GM12801 (cell line): ENCODE results near the gene ADGRV1.

Experiments used
- TF ChIP-seq, protein P1 (sequence below): IDR thresholded peaks from one replicate; pipeline ENCODE4 v1.5.1; 2011; ENCODE audit warnings: control low read depth; ENCODE audit not compliant: insufficient read length; ENCODE audit errors: extremely low read depth

The ADGRV1 gene

DNA sequence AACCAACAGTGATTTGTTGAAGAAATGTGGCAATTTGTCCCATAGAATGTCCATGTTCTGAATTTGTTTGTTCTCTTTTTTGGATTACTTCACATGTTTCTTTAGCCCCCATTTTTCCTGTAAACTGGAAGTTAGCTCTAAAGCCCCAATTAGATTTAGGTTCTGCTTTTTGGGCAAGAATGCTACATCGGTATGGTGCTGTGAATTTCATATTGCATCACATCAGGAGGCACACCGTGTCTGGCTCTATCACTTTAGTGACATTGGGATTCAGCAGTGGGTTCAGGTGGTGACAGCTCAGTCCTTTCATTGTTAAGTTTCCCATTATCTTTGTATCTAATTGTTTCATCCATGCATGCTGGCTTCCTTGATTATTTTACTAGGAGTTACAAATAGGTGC lies 27.9 kb downstream of the ADGRV1 start:
- TF ChIP-seq, protein P1, sequence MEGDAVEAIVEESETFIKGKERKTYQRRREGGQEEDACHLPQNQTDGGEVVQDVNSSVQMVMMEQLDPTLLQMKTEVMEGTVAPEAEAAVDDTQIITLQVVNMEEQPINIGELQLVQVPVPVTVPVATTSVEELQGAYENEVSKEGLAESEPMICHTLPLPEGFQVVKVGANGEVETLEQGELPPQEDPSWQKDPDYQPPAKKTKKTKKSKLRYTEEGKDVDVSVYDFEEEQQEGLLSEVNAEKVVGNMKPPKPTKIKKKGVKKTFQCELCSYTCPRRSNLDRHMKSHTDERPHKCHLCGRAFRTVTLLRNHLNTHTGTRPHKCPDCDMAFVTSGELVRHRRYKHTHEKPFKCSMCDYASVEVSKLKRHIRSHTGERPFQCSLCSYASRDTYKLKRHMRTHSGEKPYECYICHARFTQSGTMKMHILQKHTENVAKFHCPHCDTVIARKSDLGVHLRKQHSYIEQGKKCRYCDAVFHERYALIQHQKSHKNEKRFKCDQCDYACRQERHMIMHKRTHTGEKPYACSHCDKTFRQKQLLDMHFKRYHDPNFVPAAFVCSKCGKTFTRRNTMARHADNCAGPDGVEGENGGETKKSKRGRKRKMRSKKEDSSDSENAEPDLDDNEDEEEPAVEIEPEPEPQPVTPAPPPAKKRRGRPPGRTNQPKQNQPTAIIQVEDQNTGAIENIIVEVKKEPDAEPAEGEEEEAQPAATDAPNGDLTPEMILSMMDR = no peak

DNA sequence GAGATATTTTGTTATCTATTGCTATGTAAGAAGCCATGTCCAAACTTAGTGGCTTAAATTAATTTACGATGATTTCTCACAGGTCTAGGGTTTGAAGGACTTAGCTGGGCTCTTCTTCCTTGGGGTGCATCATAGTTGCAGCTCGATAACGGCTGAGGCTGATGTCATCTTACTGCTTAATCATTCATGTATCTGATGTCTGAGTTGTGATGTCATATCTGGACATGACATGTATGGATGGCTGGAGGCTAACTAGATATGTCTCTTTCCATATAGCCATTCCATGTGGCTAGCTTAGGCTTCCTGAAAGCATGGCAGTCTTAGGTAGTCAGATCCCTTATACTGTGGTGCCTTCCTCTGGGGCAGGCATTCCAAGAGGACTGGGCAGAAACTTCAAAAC lies 31.6 kb downstream of the ADGRV1 start:
- TF ChIP-seq, protein P1 = no peak

- TF ChIP-seq, protein P1 = no peak
Measured at GRCh38 chr5:90598293-90598692, 39.7 kb downstream of the ADGRV1 start.

DNA sequence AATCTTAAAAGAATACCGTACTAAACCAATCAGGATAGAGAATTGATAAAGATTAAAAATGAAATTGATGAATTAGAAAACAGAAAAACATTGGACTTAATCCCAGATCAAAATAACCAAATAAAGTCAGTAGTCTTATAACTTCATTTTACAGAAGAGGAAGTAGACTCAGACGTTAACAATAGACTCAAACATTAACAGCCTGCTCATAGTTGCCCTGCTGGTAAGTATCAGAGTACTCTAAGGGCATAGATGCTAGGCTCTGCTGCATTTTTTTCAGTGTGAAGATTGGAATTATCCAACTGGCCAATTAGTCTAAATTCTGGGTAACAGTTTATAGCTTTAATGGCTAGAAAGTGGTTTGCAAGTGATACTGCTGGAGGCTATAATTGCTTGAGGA lies 42.9 kb downstream of the ADGRV1 start:
- TF ChIP-seq, protein P1 = no peak

DNA sequence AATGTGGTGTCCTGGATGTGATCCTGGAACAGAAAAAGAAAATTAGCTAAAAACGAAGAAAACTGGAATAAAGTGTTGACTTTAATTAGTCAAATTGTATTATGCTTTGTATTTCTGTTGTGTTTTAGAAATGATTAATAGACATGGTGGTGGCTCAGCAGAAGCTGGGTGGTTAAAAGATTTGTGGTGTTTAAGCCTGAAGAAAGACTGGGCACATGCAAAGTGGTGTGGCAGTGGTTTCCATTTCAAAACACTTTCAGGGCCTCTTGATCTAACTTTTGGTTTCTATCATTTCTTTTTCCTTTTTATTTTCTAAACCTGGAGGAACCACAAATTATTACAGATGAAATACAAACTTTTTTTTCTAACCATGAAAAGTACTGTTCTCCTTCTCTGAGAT lies 44.1 kb downstream of the ADGRV1 start:
- TF ChIP-seq, protein P1 = no peak

DNA sequence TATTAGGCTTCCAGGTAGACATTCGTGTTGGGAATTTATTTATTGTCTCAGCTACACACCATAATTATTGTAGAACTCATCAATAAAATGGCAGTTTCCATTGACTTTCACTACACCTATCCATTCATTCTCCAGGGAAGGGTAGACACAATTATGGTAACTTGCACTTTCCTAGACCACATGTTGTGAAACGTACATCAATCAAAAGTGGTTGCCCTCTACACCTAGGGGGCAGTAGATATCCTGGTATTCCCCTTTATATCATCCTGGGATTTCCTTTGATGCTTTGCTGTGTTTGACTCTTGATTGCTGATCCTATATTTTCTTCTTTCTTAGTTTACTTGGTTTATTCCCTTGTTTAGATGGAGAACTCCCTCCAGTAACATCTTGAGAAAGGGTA lies 47.9 kb downstream of the ADGRV1 start:
- TF ChIP-seq, protein P1 = no peak

- TF ChIP-seq, protein P1 = no peak
Measured at GRCh38 chr5:90612919-90613318, 54.3 kb downstream of the ADGRV1 start.

- TF ChIP-seq, protein P1 = no peak
Measured at GRCh38 chr5:90613459-90613858, 54.9 kb downstream of the ADGRV1 start.
